GM12878 (cell line): ENCODE measurements around the gene TTLL11. TPM values are rescaled to one million over a fixed set of nuclear protein-coding genes. Genes with fewer than 3 reads are reported as not detected.
A peak's percentile ranks its signal among the peaks of the same experiment; 100 is the strongest.

Source experiments
- ATAC-seq: fragments of 200-7000 bp; cut with Tn5 transposase; 3 replicates; pipeline ENCODE4 v1.9.1; 2020; ENCODE audit warnings: mild to moderate bottlenecking, moderate library complexity
- BruUV-seq: library from RNA; stranded (reverse); fragments of 400-500 nt; replicated peaks from 2 replicates; lab custom pipeline; 2021; lab: Mats Ljungman, UMichigan
- CTCF ChIA-PET: fragments of 300-600 bp; sonication (Branson Sonifier 250); formaldehyde crosslinking; extraction: SDS; loops from one replicate; lab custom pipeline; 2021; ENCODE audit warnings: inconsistent platforms; lab: Yijun Ruan, JAX
- POLR2A ChIA-PET: fragments of 350-600 bp; formaldehyde crosslinking; extraction: SDS; loops from one replicate; lab custom pipeline; 2021; ENCODE audit warnings: inconsistent platforms; lab: Charles Lee
- RAD21 ChIA-PET: fragments of 300-600 bp; sonication (Branson Sonifier 250); formaldehyde crosslinking; loops from one replicate; lab custom pipeline; 2023; ENCODE audit warnings: antibody characterized with exemption; ENCODE audit not compliant: unreplicated experiment; lab: Charles Lee
- SMC1A ChIA-PET: fragments of 300-600 bp; sonication (Branson Sonifier 250); formaldehyde crosslinking; loops from one replicate; lab custom pipeline; 2023; ENCODE audit not compliant: unreplicated experiment, uncharacterized antibody; lab: Charles Lee
- DNase-seq: peaks from one replicate; pipeline ENCODE4 v3.0.0-alpha.2; 2011; ENCODE audit warnings: low read depth, low spot score
- FAIRE-seq: peaks from 3 replicates; lab custom pipeline; 2011; peaks lifted over from hg19 to GRCh38; lab: Jason Lieb, UNC
- H2AFZ ChIP-seq: 2 replicates; pipeline ENCODE4 v1.6.0; 2011; ENCODE audit warnings: low read depth, low read length, control low read depth; ENCODE audit not compliant: control insufficient read depth
- H3K27ac ChIP-seq: 2 replicates; pipeline ENCODE4 v1.5.1; 2011; ENCODE audit warnings: control low read depth; ENCODE audit not compliant: control insufficient read depth, insufficient read depth
- H3K27me3 ChIP-seq, 2 experiments: replicated peaks in 1 of 2; 2 replicates each; pipeline versions ENCODE4 v1.6.0 to v1.6.1; 2011; ENCODE audit warnings: low read length in 1 of 2; ENCODE audit not compliant: control insufficient read depth in 2 of 2, insufficient read depth in 2 of 2
- H3K36me3 ChIP-seq, 2 experiments: 2 replicates each; pipeline ENCODE4 v1.5.1; 2011; ENCODE audit warnings: low read length in 1 of 2; ENCODE audit not compliant: control insufficient read depth in 2 of 2, insufficient read depth in 2 of 2
- H3K4me1 ChIP-seq: 2 replicates; pipeline ENCODE4 v1.6.1; 2011; ENCODE audit warnings: mild to moderate bottlenecking, low read length, moderate library complexity, mixed read lengths; ENCODE audit not compliant: control insufficient read depth, insufficient read depth
- H3K4me2 ChIP-seq: 2 replicates; pipeline ENCODE4 v1.6.0; 2011; ENCODE audit warnings: control low read depth; ENCODE audit not compliant: control insufficient read depth, insufficient read depth
- H3K4me3 ChIP-seq: fragments of 200-600 bp; sonication (generic); 2 replicates; pipeline ENCODE4 v1.5.1; 2016
- H3K79me2 ChIP-seq: 2 replicates; pipeline ENCODE4 v1.6.0; 2011; ENCODE audit warnings: low read length; ENCODE audit not compliant: control insufficient read depth, insufficient read depth
- H3K9ac ChIP-seq: 2 replicates; pipeline ENCODE4 v1.8.0; 2011; ENCODE audit warnings: low read length, control low read depth, mixed read lengths; ENCODE audit not compliant: control insufficient read depth, insufficient read depth
- H3K9me3 ChIP-seq: replicated peaks from 3 replicates; pipeline ENCODE4 v1.5.1; 2011; ENCODE audit warnings: mild to moderate bottlenecking, low read length; ENCODE audit not compliant: control insufficient read depth, insufficient read depth
- H4K20me1 ChIP-seq: 2 replicates; pipeline ENCODE4 v1.6.0; 2011; ENCODE audit not compliant: control insufficient read depth, insufficient read depth
- CHD4 ChIP-seq: fragments of 200-600 bp; sonication (generic); IDR thresholded peaks from 2 replicates; pipeline ENCODE4 v1.6.1; 2016; ENCODE audit warnings: mild to moderate bottlenecking
- NFYA ChIP-seq: IDR thresholded peaks from 2 replicates; pipeline ENCODE4 v1.6.1; 2011; ENCODE audit warnings: low read depth, mild to moderate bottlenecking, low read length, improper control_type of control experiment, borderline replicate concordance
- WGBS: methylation state at CpG from one replicate; pipeline ENCODE4 v1.1.6; 2016; ENCODE audit warnings: low lambda C conversion rate; ENCODE audit not compliant: insufficient replicate concordance, insufficient coverage; ENCODE audit errors: missing lambda C conversion rate; 5-methylcytosine and 5-hydroxymethylcytosine counted together
- in situ Hi-C: fragments of 300-500 bp; cut with MboI; formaldehyde crosslinking; loops from 9 replicates; pipeline ENCODE4 v1.14.3; 2018; ENCODE audit warnings: mixed read lengths
- intact Hi-C: fragments of 100-400 bp; cut with micrococcal nuclease; formaldehyde crosslinking; loops from one replicate; pipeline ENCODE4 v1.14.2; 2022; ENCODE audit not compliant: unreplicated experiment
- polyA plus RNA-seq, 11 experiments: library from polyadenylated mRNA; depleted of rRNA in 4 of 11; unstranded in 6 of 11; stranded (reverse) in 5 of 11; fragments of >200 nt; fragmentation: Nextera tagmentation in 4 of 11; fragmentation: Illumina TruSeq in 1 of 11; extraction: Ambion mirVana in 4 of 11; extraction: Trizol in 1 of 11; gene quantifications; 1 replicate in 1 of 11; 2 replicates in 10 of 11; pipeline versions ENCODE4 v1.2.1 to v1.2.3, GENCODE V29; 2011 to 2016; ENCODE audit warnings: inconsistent platforms in 2 of 11, missing spikeins in 2 of 11, low read depth in 1 of 11
- total RNA-seq, 4 experiments: library from RNA; depleted of rRNA in 3 of 4; stranded (reverse); fragments of >200 nt in 3 of 4; fragmentation: Illumina TruSeq in 1 of 4; extraction: Trizol in 1 of 4; gene quantifications; 2 replicates each; pipeline versions ENCODE4 v1.2.1 to v1.2.3, GENCODE V29; 2013 to 2021
- TF ChIP-seq, protein P1 (sequence below): IDR thresholded peaks from 2 replicates; pipeline ENCODE4 v1.6.1; 2012; ENCODE audit warnings: improper control_type of control experiment, low read depth, low read length; ENCODE audit not compliant: insufficient replicate concordance

Gene TTLL11
- total and polyA plus RNA-seq, 10 of the 15 experiments (the other 5 are each of a cell fraction or from before 2014, with no cell fraction given) = 1.2 to 3.7 (median 2.9) TPM

DNA sequence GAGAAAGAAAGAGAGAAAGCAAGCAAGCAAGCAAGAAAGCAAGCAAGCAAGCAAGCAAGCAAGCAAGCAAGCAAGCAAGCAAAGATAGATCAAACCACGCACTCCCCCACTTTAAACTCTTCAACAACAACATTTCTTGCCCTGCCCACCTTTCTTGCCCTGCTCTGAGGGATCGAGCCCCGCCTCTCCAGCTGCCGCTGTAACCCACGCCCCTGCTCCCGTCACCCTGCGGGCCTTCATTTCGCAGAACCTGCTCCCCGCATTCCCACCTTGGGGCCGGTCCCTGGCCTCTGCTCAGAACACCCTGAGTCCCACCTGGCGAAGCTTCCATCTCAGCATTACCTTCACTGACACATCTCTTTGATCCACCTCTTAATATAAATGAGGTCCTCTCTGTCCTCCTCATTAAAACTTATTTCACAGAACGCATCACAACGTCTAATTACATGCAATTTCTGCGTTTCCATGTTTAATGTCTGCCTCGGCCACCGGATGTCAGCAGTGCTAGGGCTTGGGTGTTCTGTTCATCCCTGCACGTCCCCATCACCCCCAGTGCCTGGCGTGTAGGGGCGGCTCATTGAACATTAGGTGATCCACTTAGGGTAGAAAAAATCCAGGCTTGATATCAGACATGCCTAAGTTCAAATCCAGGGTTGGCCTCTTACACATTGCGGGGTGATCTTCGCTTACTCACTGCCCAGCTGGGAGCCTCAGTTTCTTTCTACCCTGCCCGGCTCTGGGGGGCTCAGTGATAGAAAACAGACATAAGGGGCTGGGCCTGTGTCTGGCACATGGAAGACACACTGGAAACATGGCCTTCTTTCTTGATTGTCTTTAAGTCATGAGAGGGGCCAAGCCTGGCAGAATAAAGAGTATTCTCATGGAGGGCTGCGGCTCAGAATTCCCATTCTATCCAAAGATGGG is 254.1 kb downstream of the TTLL11 start:
- FAIRE-seq (no peak), ATAC-seq (no peak)
- ChIA-PET CTCF (no interaction called here), RAD21 (no interaction called here), SMC1A (interaction anchor here (0.6 kb wide), 1 partner anchor 148 kb away, joined by 3 read pairs; no protein-coding TSS in a partner anchor)
- peaks cover 0 to 4% of the 10 kb centered on the region in 2 experiments; a peak in 2 of 4 replicates for H3K27me3 ChIP-seq
- H2AFZ ChIP-seq = no peak overlapping the region
- in situ Hi-C loops = no loop called here
- H3K4me3 ChIP-seq = no peak overlapping the region
- no peaks in the 10 kb centered on the region for H4K20me1 ChIP-seq
- intact Hi-C loops = no loop called here
- peaks cover 27% of the 10 kb centered on the region for H3K4me1 ChIP-seq
- H3K9me3 ChIP-seq = no peaks in the 10 kb centered on the region
- H3K4me2 ChIP-seq = peak overlapping the region; percentile 56
- H3K79me2 ChIP-seq = no peaks in the 10 kb centered on the region
- TF ChIP-seq NFYA (no peak), CHD4 (no peak)
- TF ChIP-seq, protein P1, sequence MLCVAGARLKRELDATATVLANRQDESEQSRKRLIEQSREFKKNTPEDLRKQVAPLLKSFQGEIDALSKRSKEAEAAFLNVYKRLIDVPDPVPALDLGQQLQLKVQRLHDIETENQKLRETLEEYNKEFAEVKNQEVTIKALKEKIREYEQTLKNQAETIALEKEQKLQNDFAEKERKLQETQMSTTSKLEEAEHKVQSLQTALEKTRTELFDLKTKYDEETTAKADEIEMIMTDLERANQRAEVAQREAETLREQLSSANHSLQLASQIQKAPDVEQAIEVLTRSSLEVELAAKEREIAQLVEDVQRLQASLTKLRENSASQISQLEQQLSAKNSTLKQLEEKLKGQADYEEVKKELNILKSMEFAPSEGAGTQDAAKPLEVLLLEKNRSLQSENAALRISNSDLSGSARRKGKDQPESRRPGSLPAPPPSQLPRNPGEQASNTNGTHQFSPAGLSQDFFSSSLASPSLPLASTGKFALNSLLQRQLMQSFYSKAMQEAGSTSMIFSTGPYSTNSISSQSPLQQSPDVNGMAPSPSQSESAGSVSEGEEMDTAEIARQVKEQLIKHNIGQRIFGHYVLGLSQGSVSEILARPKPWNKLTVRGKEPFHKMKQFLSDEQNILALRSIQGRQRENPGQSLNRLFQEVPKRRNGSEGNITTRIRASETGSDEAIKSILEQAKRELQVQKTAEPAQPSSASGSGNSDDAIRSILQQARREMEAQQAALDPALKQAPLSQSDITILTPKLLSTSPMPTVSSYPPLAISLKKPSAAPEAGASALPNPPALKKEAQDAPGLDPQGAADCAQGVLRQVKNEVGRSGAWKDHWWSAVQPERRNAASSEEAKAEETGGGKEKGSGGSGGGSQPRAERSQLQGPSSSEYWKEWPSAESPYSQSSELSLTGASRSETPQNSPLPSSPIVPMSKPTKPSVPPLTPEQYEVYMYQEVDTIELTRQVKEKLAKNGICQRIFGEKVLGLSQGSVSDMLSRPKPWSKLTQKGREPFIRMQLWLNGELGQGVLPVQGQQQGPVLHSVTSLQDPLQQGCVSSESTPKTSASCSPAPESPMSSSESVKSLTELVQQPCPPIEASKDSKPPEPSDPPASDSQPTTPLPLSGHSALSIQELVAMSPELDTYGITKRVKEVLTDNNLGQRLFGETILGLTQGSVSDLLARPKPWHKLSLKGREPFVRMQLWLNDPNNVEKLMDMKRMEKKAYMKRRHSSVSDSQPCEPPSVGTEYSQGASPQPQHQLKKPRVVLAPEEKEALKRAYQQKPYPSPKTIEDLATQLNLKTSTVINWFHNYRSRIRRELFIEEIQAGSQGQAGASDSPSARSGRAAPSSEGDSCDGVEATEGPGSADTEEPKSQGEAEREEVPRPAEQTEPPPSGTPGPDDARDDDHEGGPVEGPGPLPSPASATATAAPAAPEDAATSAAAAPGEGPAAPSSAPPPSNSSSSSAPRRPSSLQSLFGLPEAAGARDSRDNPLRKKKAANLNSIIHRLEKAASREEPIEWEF = no peak
- TF ChIP-seq, all 136 proteins: peak for 0
- H3K9ac ChIP-seq = no peak overlapping the region
- POLR2A ChIA-PET = no interaction called here
- DNase-seq = no peak
- H3K27ac ChIP-seq = peak overlapping the region; percentile 20
- BruUV-seq = no TSS peak
- H3K36me3 ChIP-seq = no peaks in the 10 kb centered on the region
- 71% methylated on average over 22 of the region's 23 CpGs for WGBS
